NCI-H2196 (cell line): Measurements from ENCODE around the gene ZNF547.
"Not testable (repeated sequence)": the region's sequence is repeated elsewhere in the genome, so short reads cannot be mapped to it uniquely, and the experiment has no call there.

Source experiments
- DNase-seq: peaks from one replicate; lab custom pipeline; 2025; ENCODE audit not compliant: unreplicated experiment; lab: John Stamatoyannopoulos, UW

Gene ZNF547

DNA sequence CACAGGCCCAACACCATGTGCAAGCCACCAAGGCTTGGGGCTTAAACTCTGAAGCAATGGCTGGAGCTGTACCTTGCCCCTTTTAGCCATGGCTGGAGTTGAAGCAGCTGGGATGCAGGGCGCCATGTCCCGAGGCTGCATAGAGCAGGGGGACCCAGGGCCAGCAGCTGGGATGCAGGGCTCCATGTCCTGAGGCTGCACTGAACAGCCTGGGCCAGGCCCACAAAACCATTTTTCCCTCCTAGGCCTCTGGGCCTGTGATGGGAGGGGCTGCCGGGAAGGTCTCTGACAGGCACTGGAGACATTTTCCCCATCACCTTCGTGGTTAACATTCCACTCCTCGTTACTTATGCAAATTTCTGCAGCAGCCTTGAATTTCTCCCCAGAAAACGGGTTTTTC lies 10.8 kb downstream of the ZNF547 start:
- DNase-seq = no peak

- DNase-seq = not testable (repeated sequence)
These were observed 11.3 kb downstream of the ZNF547 start for GRCh38 chr19:57374647-57375046.

DNA sequence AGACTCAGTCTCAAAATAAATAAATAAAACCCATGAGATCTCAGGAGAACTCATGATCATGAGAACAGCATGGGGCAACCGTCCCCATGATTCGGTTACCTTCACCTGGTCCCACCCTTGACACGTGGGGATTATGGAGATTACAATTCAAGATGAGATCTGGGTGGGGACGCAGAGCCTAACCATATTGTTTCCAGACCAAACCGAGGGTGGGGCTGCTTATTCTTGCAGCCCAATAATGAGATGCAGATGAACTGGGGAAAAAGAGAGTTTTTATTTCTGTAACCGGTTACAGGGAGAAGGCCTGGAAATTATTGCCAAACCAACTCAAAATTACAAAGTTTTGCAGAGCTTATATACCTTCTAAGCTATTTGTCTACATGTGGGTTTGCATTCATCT lies 12.8 kb downstream of the ZNF547 start:
- DNase-seq = no peak

DNA sequence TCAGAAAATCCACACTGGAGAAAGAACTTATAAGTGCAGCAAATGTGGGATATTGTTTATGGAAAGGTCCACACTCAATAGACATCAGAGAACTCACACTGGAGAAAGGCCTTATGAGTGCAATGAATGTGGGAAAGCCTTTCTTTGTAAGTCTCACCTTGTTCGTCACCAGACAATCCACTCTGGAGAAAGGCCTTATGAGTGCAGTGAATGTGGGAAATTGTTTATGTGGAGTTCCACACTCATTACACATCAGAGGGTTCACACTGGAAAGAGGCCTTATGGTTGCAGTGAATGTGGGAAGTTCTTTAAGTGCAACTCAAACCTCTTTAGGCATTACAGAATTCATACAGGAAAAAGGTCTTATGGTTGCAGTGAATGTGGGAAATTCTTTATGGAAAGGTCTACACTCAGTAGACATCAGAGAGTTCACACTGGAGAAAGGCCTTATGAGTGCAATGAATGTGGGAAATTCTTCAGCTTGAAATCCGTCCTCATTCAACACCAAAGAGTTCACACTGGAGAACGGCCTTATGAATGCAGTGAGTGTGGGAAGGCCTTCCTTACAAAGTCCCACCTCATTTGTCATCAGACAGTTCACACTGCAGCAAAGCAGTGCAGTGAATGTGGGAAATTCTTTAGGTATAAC lies 14.3 kb downstream of the ZNF547 start:
- DNase-seq = no peak

DNA sequence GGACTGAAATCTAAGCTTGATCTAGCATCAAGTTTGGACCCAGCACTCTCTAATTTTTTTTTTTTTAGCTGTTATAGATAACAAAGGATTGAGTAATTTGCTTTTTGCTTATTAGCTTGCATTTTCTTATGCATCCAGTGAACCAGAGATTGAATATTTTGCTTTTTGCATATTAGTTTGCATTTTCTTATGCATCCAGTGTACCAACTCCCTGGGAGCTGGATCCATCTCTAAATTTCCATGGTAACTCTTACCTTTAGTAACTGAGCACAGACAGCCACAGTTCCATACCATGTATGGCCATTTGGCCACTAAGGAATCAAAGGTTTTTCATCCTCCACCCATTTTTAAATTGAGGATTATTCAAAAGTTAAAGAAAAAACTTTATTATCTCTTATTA lies 17.6 kb downstream of the ZNF547 start:
- DNase-seq = no peak

GRCh38 chr19:57382806-57383488 lies 19.6 kb downstream of the ZNF547 start:
- DNase-seq = no peak

GRCh38 chr19:57389194-57389729 lies 25.9 kb downstream of the ZNF547 start:
- no peak for DNase-seq

GRCh38 chr19:57389730-57390598 lies 26.6 kb downstream of the ZNF547 start, which contains the start of gene ZNF548:
TSS of gene ZNF548 (plus strand) at chr19:57389854. CDS start at chr19:57390100, 246 bp downstream.
- peak; percentile 96 for DNase-seq

- no peak for DNase-seq
These were observed 32.4 kb downstream of the ZNF547 start for GRCh38 chr19:57395710-57396109.

- DNase-seq = no peak
These were observed 35.5 kb downstream of the ZNF547 start for GRCh38 chr19:57398868-57399267.

DNA sequence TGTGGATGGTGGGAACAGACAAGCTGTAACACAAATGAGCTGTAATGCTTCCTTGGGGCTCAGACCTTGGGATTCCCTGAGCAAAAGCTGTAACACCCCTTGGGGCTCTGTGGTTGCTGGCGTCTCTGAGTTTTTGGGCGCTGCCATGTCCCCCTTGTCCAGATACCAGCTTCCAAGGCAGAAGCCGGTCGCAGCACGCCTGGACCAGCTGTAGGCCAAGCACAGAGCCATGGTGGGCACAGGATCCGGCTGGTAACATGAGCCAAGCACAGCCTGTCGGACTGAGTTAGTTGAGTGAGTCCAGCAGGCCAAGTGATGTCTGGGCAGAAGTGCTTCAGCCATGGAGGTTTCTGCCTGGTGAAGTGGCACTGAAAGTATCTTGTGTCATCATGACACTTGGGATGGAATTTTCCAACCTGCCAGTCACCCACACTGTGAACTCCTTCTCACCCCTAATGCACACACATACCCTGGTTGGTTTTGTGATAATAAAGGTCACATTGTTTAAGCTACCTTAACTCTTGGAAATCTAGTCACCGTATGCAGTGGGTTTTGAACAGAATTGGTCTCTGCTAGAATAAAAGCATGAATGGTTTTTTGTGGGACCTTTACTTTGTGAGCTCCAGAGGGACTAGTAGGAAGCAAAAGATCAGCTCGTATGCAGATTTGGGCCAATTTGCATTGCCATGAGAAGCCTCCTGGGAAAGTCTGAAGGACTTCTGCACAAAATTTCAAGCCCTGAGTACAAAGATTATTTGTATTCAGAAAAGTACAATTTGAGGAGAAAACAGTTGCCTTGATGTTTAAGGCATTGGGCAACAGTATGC lies 40.6 kb downstream of the ZNF547 start:
- DNase-seq = no peak

DNA sequence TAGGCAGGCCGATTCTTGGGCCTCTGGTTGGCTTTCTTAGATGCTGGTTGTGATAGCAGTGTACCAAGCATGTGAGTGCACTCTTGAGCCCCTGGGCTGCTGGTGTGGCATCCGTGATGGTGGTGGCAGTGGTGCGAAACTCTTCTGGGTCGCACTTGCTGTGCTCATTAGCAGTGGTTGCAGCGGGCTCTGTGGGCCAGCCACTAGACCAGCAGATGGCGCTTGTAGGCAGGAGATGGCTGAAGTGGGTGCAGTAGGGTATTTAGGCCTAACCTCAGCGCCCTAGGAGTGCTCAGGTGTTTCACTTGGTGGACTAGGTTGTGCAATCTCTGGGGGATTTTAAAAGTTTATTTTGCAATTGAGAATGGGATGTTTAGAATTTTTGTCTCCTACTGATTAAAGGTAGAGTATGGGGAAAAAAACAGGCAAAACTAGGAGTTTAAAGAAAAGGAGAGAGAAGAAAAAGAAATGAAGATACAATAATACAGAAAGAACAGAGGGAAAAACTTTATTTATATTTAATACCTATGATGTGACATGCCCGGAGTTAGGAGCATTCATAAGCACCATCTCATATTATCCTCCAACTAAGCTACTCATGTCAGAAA lies 43.3 kb downstream of the ZNF547 start:
- peak; percentile 11 for DNase-seq

DNA sequence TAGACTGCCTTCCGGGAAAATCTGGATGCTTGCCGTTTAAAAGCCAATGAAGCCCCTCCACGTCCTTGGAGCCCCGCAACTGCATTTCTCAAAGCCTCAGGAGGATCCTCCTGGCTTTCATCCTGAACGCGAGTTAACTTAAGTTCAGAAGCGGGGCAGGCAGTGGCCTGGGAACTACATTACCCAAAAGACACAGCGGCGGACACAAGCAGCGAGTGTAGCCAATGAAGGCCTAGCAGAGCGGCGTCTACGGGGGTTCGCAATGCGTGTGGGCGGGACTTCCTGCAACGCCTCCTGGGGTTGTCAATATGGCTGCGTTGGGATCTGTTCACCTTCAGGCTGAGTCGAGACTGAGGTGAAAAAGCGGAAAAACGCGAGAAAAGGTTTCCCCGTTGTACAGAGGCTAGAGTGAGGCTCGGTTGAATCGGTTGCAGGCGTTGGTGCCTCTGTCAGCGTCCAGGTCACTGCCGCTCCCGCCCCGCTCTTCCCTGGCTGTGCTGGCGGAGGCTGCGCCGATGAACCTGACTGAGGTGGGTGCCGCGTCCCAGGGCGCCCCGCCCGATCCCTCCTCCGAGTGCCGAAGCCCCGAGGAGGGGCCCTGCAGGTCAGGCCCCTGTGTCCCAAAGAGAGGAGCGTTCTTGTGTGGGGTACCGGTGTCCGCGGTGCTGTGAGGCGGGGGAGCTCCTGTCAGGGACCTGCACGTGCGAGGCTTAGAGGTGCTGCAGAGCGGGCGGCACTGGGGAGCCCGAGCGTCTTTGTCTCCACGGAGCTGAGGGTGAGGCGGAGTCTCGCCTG lies 47.7 kb downstream of the ZNF547 start, which contains the start of gene ZNF17:
TSS of gene ZNF17 (plus strand) at position 285 of the 795 bp plus-strand sequence. CDS start 2,455 bp downstream, outside the sequence.
- DNase-seq = peak; percentile 91

- DNase-seq = no peak
These were observed 56.1 kb downstream of the ZNF547 start for GRCh38 chr19:57419439-57419838.

- no peak for DNase-seq
These were observed 57.7 kb downstream of the ZNF547 start for GRCh38 chr19:57421037-57421436.
